Stimulated activated CD4-positive, alpha-beta T cell treated with anti-CD3 and anti-CD28 coated beads, TNF-alpha, amount 100 ng/mL, for 1 hour (primary cell): ENCODE data around the gene VPS25.
"Not testable (repeated sequence)": the region's sequence is repeated elsewhere in the genome, so short reads cannot be mapped to it uniquely, and the experiment has no call there.

Source experiments
- DNase-seq, 3 donors: peaks; one replicate each; pipeline ENCODE4 v3.0.0-alpha.2; 2020; ENCODE audit warnings: low read depth in 3 of 3, low spot score in 1 of 3

The VPS25 gene

GRCh38 chr17:42773290-42774035, at the start of gene VPS25:
Gene VPS25, plus strand, starts transcription at chr17:42773449. Its CDS starts 27 bp downstream, at chr17:42773476.
- peak; percentile 46 to 55 (median 46) for DNase-seq

GRCh38 chr17:42723636-42724035, 49.6 kb upstream of the VPS25 start:
- DNase-seq: no peak

- no peak for DNase-seq
Observed at GRCh38 chr17:42725143-42725542, 48.1 kb upstream of the VPS25 start.

GRCh38 chr17:42740699-42741098, 32.5 kb upstream of the VPS25 start:
- no peak for DNase-seq

GRCh38 chr17:42742916-42743315, 30.3 kb upstream of the VPS25 start:
- not testable (repeated sequence) for DNase-seq

GRCh38 chr17:42743595-42744282, 29.5 kb upstream of the VPS25 start:
- DNase-seq: no peak

GRCh38 chr17:42744283-42744805, 28.9 kb upstream of the VPS25 start:
- peak in 2 of 3 donors; percentile 28 to 62 for DNase-seq

- DNase-seq: peak; percentile 83 to 91 (median 89)
Observed at GRCh38 chr17:42744806-42745617, 28.2 kb upstream of the VPS25 start, which contains the start of gene EZH1. Gene EZH1, minus strand, starts transcription at chr17:42745040. Its CDS starts 16,099 bp downstream, at chr17:42728941.

GRCh38 chr17:42748202-42748907, 24.9 kb upstream of the VPS25 start:
- DNase-seq: no peak

GRCh38 chr17:42748908-42749798, 24.1 kb upstream of the VPS25 start:
- no peak for DNase-seq

- no peak for DNase-seq
Observed at GRCh38 chr17:42750739-42751344, 22.4 kb upstream of the VPS25 start.

GRCh38 chr17:42751628-42752027, 21.6 kb upstream of the VPS25 start:
- DNase-seq: no peak

GRCh38 chr17:42754782-42755181, 18.5 kb upstream of the VPS25 start:
- no peak for DNase-seq

GRCh38 chr17:42759982-42760651, 13.1 kb upstream of the VPS25 start:
- DNase-seq: no peak

GRCh38 chr17:42760652-42761581, 12.3 kb upstream of the VPS25 start, which contains the start of gene RAMP2:
Gene RAMP2, plus strand, starts transcription at chr17:42761227. Its CDS starts 35 bp downstream, at chr17:42761262.
- no peak for DNase-seq

- no peak for DNase-seq
Observed at GRCh38 chr17:42761638-42762037, 11.6 kb upstream of the VPS25 start.

- DNase-seq: no peak
Observed at GRCh38 chr17:42766124-42766523, 7.1 kb upstream of the VPS25 start.
